Upper lobe of left lung (tissue), 4 donors: ENCODE results near the gene ADI1.

Source experiments
- EP300 ChIP-seq, 4 donors: sonication (generic); formaldehyde crosslinking; IDR thresholded peaks; one replicate each; pipeline ENCODE4 v1.5.1; 2017; ENCODE audit warnings: antibody characterized with exemption in 4 of 4, control low read depth in 2 of 4
- POLR2A ChIP-seq, 4 donors: fragments of 450-650 bp; IDR thresholded peaks; one replicate each; pipeline ENCODE4 v1.5.1; 2016 to 2017; ENCODE audit warnings: antibody characterized with exemption in 4 of 4, mild to moderate bottlenecking in 2 of 4
- POLR2AphosphoS5 ChIP-seq, 2 donors: sonication (generic); formaldehyde crosslinking; IDR thresholded peaks; one replicate each; pipeline ENCODE4 v1.5.1; 2017; ENCODE audit warnings: antibody characterized with exemption in 2 of 2
- TF ChIP-seq, protein P1 (sequence below), 6 experiments: fragments of 450-650 bp in 4 of 6; fragments of 200-600 bp in 2 of 6; sonication (generic) in 2 of 6; IDR thresholded peaks; one replicate each; pipeline ENCODE4 v1.5.1; 2016 to 2019; ENCODE audit warnings: antibody characterized with exemption in 6 of 6

DNA sequence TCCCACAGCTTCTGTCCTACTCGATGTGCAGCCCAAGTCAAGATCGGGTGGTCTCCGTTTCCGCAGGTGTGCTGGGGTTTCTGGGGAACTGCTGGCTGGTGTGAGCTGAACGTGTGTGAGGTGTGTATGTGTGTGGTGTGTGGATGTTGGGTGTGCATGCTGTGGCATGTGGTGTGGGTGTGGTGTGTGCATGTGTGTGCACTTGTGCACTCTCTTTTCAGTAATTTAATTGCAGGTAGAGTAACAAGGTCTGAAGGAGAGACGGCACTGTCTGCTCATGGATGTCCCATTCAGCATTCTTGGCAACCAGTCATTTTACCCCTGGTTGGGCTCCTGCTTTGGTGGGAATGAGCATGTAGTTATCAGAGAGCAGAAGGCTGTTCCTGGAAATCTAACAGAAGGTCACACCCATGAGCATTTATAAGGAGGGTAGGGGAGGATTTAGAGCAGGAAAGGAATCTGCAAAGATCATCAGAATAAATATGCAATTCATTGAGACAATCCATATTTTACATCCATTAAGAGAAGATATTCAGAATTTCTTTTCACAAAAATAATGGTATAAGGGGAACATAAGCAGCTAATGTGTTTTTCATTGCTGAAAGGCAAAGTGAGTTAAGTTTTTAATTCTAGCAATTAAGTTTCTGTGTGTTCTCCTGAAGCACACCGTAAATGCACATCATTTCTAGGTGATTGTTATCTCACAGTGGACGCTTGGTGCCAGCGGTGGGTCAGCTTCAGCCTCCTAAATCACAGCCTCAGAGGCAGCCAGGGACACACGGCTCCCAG lies 60.7 kb downstream of the ADI1 start:
- TF ChIP-seq, protein P1, sequence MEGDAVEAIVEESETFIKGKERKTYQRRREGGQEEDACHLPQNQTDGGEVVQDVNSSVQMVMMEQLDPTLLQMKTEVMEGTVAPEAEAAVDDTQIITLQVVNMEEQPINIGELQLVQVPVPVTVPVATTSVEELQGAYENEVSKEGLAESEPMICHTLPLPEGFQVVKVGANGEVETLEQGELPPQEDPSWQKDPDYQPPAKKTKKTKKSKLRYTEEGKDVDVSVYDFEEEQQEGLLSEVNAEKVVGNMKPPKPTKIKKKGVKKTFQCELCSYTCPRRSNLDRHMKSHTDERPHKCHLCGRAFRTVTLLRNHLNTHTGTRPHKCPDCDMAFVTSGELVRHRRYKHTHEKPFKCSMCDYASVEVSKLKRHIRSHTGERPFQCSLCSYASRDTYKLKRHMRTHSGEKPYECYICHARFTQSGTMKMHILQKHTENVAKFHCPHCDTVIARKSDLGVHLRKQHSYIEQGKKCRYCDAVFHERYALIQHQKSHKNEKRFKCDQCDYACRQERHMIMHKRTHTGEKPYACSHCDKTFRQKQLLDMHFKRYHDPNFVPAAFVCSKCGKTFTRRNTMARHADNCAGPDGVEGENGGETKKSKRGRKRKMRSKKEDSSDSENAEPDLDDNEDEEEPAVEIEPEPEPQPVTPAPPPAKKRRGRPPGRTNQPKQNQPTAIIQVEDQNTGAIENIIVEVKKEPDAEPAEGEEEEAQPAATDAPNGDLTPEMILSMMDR (IDR thresholded peaks at IDR 0.05), result no peak
- TF ChIP-seq POLR2AphosphoS5 (IDR thresholded peaks at IDR 0.05) (no peak), POLR2A (IDR thresholded peaks at IDR 0.05) (no peak), EP300 (IDR thresholded peaks at IDR 0.05) (no peak)
